Ovary (tissue), 9 donors: ENCODE data around the gene UBE2QL1. TPM values are rescaled to one million over a fixed set of nuclear protein-coding genes. Genes with fewer than 3 reads are reported as not detected.

Experiments
- DNase-seq, 5 donors: peaks; one replicate each; pipeline ENCODE4 v3.0.0-alpha.2; 2019 to 2020
- H3K27ac ChIP-seq, 2 donors: fragments of 200-600 bp; one replicate each; pipeline versions ENCODE4 v1.5.1 to v1.8.0; 2019 to 2022
- H3K27me3 ChIP-seq: fragments of 200-600 bp; one replicate; pipeline ENCODE4 v1.8.0; 2022
- H3K36me3 ChIP-seq: fragments of 200-600 bp; sonication (generic); one replicate; pipeline ENCODE4 v1.5.1; 2019
- H3K4me1 ChIP-seq: one replicate; pipeline ENCODE4 v1.8.1; 2013; ENCODE audit warnings: mild to moderate bottlenecking, moderate library complexity; ENCODE audit not compliant: insufficient read depth
- H3K4me3 ChIP-seq: fragments of 200-600 bp; sonication (generic); one replicate; pipeline ENCODE4 v1.5.1; 2017
- H3K9me3 ChIP-seq, 2 donors: fragments of 200-600 bp in 1 of 2; sonication (generic) in 1 of 2; one replicate each; pipeline versions ENCODE4 v1.5.1 to v1.8.1; 2013 to 2019; ENCODE audit warnings: mild to moderate bottlenecking in 1 of 2, moderate library complexity in 1 of 2
- EP300 ChIP-seq: sonication (generic); formaldehyde crosslinking; IDR thresholded peaks from one replicate; pipeline ENCODE4 v1.6.1; 2017; ENCODE audit warnings: antibody characterized with exemption
- POLR2A ChIP-seq: fragments of 450-650 bp; IDR thresholded peaks from one replicate; pipeline ENCODE4 v1.6.1; 2017; ENCODE audit warnings: antibody characterized with exemption, mild to moderate bottlenecking, moderate library complexity
- WGBS, 3 donors: extraction: QIAGEN DNeasy Blood & Tissue Kit in 1 of 3; methylation state at CpG; one replicate each; pipeline versions ENCODE4 v1.1.5 to v1.1.7; 2013 to 2017; 5-methylcytosine and 5-hydroxymethylcytosine counted together
- intact Hi-C, 4 donors: fragments of 100-400 bp; cut with DNase I; formaldehyde crosslinking; loops; one replicate each; pipeline versions ENCODE4 v1.11.0 to v1.15.1; 2022 to 2023
- polyA plus RNA-seq, 2 donors: library from polyadenylated mRNA; stranded (reverse); fragments of 200-250 nt in 1 of 2; fragments of 350-450 nt in 1 of 2; fragmentation: Illumina TruSeq in 1 of 2; extraction: RNeasy Lipid Tissue Mini Kit (QIAGEN cat#74804) in 1 of 2; gene quantifications; one replicate each; pipeline ENCODE4 v1.2.3, GENCODE V29; 2013 to 2014
- total RNA-seq, 7 donors: library from RNA; depleted of rRNA in 2 of 7; stranded (reverse); fragments of >200 nt in 2 of 7; fragmentation: NEBNext Ultra II Directional in 3 of 7; extraction: Animal tissue kit (Norgen Biotek cat#: 25700) in 3 of 7; gene quantifications; one replicate each; pipeline versions ENCODE4 v1.1.0 to v1.2.4, GENCODE V29; 2016 to 2023
- TF ChIP-seq, protein P1 (sequence below), 3 donors: fragments of 450-650 bp in 2 of 3; fragments of 200-600 bp in 1 of 3; IDR thresholded peaks; one replicate each; pipeline versions ENCODE4 v1.5.1 to v1.8.0; 2016 to 2022; ENCODE audit warnings: antibody characterized with exemption in 3 of 3, mild to moderate bottlenecking in 1 of 3
- donor health status: DM: no; HTN: no; CAD: no; lungs with moderate emphysema.
- donor health status: DM: no; HTN: no; CAD: no.
- donor health status: Bipolar disorder and iron deficiency.
- donor health status: DM: yes; HTN: yes; CAD: no.
- donor health status: DM: no; HTN: no; CAD: no.
- donor health status: DM: yes; HTN: yes; CAD: no.

Gene UBE2QL1
- total and polyA plus RNA-seq, 9 donors: 0.30 to 6.4 (median 1.3) TPM

DNA sequence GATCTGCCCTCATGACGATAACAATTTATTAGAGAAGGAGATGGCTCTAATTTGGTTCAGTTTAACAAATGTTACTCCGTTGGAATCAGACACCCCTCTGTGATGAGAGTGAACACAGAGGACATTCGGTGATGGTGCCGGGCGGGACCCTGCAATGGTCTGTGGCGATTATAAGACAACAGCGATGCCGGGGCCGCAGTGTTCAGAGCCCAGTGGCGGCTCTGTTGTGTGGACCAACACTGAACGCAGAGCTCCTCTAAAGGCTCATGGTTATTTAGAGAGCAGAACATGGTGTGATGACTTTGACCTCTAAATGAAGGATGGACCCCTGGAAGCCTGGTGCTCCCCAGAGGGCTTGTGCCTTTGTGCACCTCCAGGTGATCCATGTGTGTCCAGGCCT, 21.2 kb downstream of the UBE2QL1 start:
- no peaks in the 10 kb centered on the region for H3K27me3 ChIP-seq
- H3K36me3 ChIP-seq: no peaks in the 10 kb centered on the region
- TF ChIP-seq, protein P1, sequence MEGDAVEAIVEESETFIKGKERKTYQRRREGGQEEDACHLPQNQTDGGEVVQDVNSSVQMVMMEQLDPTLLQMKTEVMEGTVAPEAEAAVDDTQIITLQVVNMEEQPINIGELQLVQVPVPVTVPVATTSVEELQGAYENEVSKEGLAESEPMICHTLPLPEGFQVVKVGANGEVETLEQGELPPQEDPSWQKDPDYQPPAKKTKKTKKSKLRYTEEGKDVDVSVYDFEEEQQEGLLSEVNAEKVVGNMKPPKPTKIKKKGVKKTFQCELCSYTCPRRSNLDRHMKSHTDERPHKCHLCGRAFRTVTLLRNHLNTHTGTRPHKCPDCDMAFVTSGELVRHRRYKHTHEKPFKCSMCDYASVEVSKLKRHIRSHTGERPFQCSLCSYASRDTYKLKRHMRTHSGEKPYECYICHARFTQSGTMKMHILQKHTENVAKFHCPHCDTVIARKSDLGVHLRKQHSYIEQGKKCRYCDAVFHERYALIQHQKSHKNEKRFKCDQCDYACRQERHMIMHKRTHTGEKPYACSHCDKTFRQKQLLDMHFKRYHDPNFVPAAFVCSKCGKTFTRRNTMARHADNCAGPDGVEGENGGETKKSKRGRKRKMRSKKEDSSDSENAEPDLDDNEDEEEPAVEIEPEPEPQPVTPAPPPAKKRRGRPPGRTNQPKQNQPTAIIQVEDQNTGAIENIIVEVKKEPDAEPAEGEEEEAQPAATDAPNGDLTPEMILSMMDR (IDR thresholded peaks at IDR 0.05): no peak
- TF ChIP-seq POLR2A (no peak), EP300 (no peak)
- WGBS, 3 donors: 95 to 97% (median 95%) methylated on average over 11 of the region's 11 CpGs
- H3K27ac ChIP-seq: no peak overlapping the region
- H3K4me1 ChIP-seq: peaks cover 2% of the 10 kb centered on the region
- no peak for DNase-seq
- no peaks in the 10 kb centered on the region for H3K9me3 ChIP-seq
- no peak overlapping the region for H3K4me3 ChIP-seq
- intact Hi-C loops: loop anchor here in 1 of 4 donors (5.0 kb wide), 1 partner anchor 1612 kb away; no protein-coding TSS in a partner anchor

DNA sequence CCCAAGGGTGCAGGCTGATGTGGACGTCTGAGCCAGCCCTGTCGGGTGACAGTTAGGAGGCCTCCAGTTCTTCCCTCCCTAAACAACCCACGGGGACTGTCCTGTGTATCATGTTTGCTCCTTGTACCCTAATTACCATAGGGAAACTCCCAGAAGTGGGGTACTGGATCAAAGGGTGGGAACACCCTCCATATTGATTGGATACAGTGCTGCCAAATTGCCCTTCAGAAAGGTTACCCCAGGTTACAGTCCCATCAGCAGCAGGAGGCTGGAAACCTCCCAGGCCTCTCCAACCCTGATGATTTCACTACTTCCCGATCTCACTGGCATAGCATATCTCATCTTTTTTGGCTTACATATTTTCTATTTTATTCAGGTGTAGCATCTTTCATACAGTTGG, 22.0 kb downstream of the UBE2QL1 start:
- no peaks in the 10 kb centered on the region for H3K9me3 ChIP-seq
- H3K4me1 ChIP-seq: peaks cover 2% of the 10 kb centered on the region
- WGBS, 3 donors: 92 to 95% (median 95%) methylated on average over 4 of the region's 4 CpGs
- H3K27me3 ChIP-seq: no peaks in the 10 kb centered on the region
- no peak for DNase-seq
- H3K36me3 ChIP-seq: no peaks in the 10 kb centered on the region
- intact Hi-C loops: no loop called here
- TF ChIP-seq POLR2A: no peak
- TF ChIP-seq EP300: no peak
- TF ChIP-seq, protein P1 (IDR thresholded peaks at IDR 0.05): no peak
- H3K4me3 ChIP-seq: no peak overlapping the region
- H3K27ac ChIP-seq: no peak overlapping the region

DNA sequence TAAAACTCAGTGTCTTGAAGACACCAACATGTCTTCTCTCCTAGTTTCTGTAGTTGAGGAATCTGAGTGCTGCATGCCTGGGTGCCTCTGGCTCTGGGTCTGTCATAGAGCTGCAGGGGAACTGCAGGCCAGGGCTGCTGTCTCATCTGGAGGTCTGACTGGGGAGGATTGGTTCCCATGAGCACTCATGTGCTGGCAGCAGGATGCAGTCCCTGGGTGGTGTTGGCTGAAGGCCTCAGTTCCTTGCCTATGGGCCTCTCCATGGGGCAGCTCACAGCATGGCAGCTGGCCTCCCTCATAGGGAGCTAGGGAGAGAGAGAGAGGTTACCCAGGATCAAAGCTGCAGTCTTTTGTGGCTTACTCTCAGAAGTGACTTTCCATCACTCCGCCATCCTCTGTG, 22.6 kb downstream of the UBE2QL1 start:
- no peaks in the 10 kb centered on the region for H3K27me3 ChIP-seq
- whole genome bisulfite sequencing, 3 donors: 88 to 100% (median 100%) methylated on average over 1 of the region's 1 CpG
- no peak for TF ChIP-seq EP300
- TF ChIP-seq POLR2A: no peak
- TF ChIP-seq, protein P1 (IDR thresholded peaks at IDR 0.05): no peak
- peaks cover 2% of the 10 kb centered on the region for H3K4me1 ChIP-seq
- DNase-seq: no peak
- intact Hi-C loops: no loop called here
- H3K9me3 ChIP-seq: no peaks in the 10 kb centered on the region
- no peak overlapping the region for H3K27ac ChIP-seq
- H3K4me3 ChIP-seq: no peak overlapping the region
- no peaks in the 10 kb centered on the region for H3K36me3 ChIP-seq

DNA sequence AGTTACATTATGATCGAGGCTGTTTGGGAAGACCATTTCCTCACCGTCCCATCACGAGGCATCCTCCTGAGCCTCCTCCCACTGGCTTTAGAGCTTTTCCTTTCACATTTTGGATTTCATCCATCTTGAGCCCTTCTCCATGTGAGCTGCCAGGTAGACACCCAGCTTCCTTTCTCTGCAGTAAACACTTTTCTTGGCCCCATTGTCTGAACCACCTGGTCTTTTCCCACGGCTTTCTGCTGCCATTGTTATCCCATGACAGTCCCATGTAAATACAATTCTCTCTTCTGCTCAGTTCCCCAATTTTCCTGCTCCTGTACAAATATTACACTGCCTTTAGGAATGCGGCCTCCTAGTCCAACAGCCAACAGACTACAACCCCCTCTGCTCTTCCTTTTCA, 24.1 kb downstream of the UBE2QL1 start:
- 83 to 90% (median 87%) methylated on average over 5 of the region's 5 CpGs for WGBS, 3 donors
- H3K4me1 ChIP-seq: no peaks in the 10 kb centered on the region
- H3K27me3 ChIP-seq: no peaks in the 10 kb centered on the region
- TF ChIP-seq POLR2A: no peak
- TF ChIP-seq, protein P1 (IDR thresholded peaks at IDR 0.05): no peak
- no peak for TF ChIP-seq EP300
- H3K4me3 ChIP-seq: no peak overlapping the region
- intact Hi-C loops: no loop called here
- DNase-seq: no peak
- no peak overlapping the region for H3K27ac ChIP-seq
- no peaks in the 10 kb centered on the region for H3K36me3 ChIP-seq
- no peaks in the 10 kb centered on the region for H3K9me3 ChIP-seq
